Liver (tissue), 9 donors: ENCODE data around the gene CACNA1C. TPM values are rescaled to one million over a fixed set of nuclear protein-coding genes. Genes with fewer than 3 reads are reported as not detected.

Experiments
- DNase-seq: peaks from one replicate; pipeline ENCODE4 v3.0.0-alpha.2; 2017; ENCODE audit warnings: low spot score
- H3K27ac ChIP-seq, 2 donors: one replicate each; pipeline ENCODE4 v1.7.0; 2013; ENCODE audit warnings: inconsistent platforms in 2 of 2, low read length in 2 of 2, control low read depth in 1 of 2, low read depth in 1 of 2, mild to moderate bottlenecking in 1 of 2
- H3K27me3 ChIP-seq, 4 donors: one replicate each; pipeline versions ENCODE4 v1.6.1 to v1.7.0; 2013; ENCODE audit warnings: low read length in 3 of 4, inconsistent platforms in 1 of 4, mild to moderate bottlenecking in 1 of 4, moderate library complexity in 1 of 4; ENCODE audit not compliant: control insufficient read depth in 4 of 4, insufficient read depth in 4 of 4
- H3K36me3 ChIP-seq, 4 donors: one replicate each; pipeline versions ENCODE4 v1.6.1 to v1.7.0; 2013; ENCODE audit warnings: low read length in 3 of 4, mild to moderate bottlenecking in 3 of 4, low read depth in 1 of 4, moderate library complexity in 1 of 4; ENCODE audit not compliant: control insufficient read depth in 4 of 4, insufficient read depth in 3 of 4
- H3K4me1 ChIP-seq, 4 donors: one replicate each; pipeline versions ENCODE4 v1.6.1 to v1.7.0; 2013; ENCODE audit warnings: low read length in 3 of 4, mild to moderate bottlenecking in 3 of 4, moderate library complexity in 1 of 4; ENCODE audit not compliant: control insufficient read depth in 4 of 4, insufficient read depth in 4 of 4
- H3K4me3 ChIP-seq, 3 donors: one replicate each; pipeline versions ENCODE4 v1.6.1 to v1.7.0; 2013; ENCODE audit warnings: low read length in 3 of 3, control low read depth in 1 of 3, low read depth in 1 of 3, mild to moderate bottlenecking in 1 of 3
- H3K9ac ChIP-seq, 2 donors: one replicate each; pipeline ENCODE4 v1.7.0; 2013; ENCODE audit warnings: low read length in 2 of 2, mild to moderate bottlenecking in 2 of 2, moderate library complexity in 2 of 2, control low read depth in 1 of 2, low read depth in 1 of 2
- H3K9me3 ChIP-seq, 4 donors: one replicate each; pipeline versions ENCODE4 v1.6.1 to v1.7.0; 2013; ENCODE audit warnings: low read length in 3 of 4; ENCODE audit not compliant: control insufficient read depth in 4 of 4
- EGR1 ChIP-seq, 2 donors: IDR thresholded peaks; 2 replicates each; pipeline ENCODE4 v1.6.1; 2016 to 2018; ENCODE audit warnings: antibody characterized with exemption in 2 of 2, low read depth in 2 of 2
- FOXA1 ChIP-seq: IDR thresholded peaks from 2 replicates; pipeline ENCODE4 v1.6.1; 2016; ENCODE audit warnings: antibody characterized with exemption
- FOXA2 ChIP-seq: IDR thresholded peaks from 2 replicates; pipeline ENCODE4 v1.6.1; 2016; ENCODE audit warnings: antibody characterized with exemption
- GABPA ChIP-seq, 2 donors: IDR thresholded peaks in 1 of 2; conservative IDR thresholded peaks in 1 of 2; 2 replicates each; pipeline ENCODE4 v1.6.1; 2016; ENCODE audit warnings: antibody characterized with exemption in 2 of 2, mild to moderate bottlenecking in 1 of 2, moderate library complexity in 1 of 2
- HNF4G ChIP-seq: IDR thresholded peaks from 2 replicates; pipeline ENCODE4 v1.6.1; 2016; ENCODE audit warnings: antibody characterized with exemption
- JUND ChIP-seq, 2 donors: IDR thresholded peaks; 2 replicates each; pipeline ENCODE4 v1.6.1; 2016; ENCODE audit warnings: antibody characterized with exemption in 2 of 2
- NR2F2 ChIP-seq: IDR thresholded peaks from 2 replicates; pipeline ENCODE4 v1.6.1; 2016; ENCODE audit warnings: antibody characterized with exemption
- RAD21 ChIP-seq, 2 donors: IDR thresholded peaks; 2 replicates each; pipeline ENCODE4 v1.6.1; 2016; ENCODE audit warnings: antibody characterized with exemption in 2 of 2, mild to moderate bottlenecking in 2 of 2
- REST ChIP-seq: IDR thresholded peaks from 2 replicates; pipeline ENCODE4 v1.6.1; 2016; ENCODE audit warnings: antibody characterized with exemption, mild to moderate bottlenecking
- RXRA ChIP-seq, 2 donors: IDR thresholded peaks; 2 replicates each; pipeline ENCODE4 v1.6.1; 2017 to 2018; ENCODE audit warnings: antibody characterized with exemption in 2 of 2, mild to moderate bottlenecking in 1 of 2
- SP1 ChIP-seq: IDR thresholded peaks from 2 replicates; pipeline ENCODE4 v1.6.1; 2018; ENCODE audit warnings: antibody characterized with exemption, mild to moderate bottlenecking
- TAF1 ChIP-seq: conservative IDR thresholded peaks from 2 replicates; pipeline ENCODE4 v1.6.1; 2016; ENCODE audit warnings: antibody characterized with exemption, mild to moderate bottlenecking
- YY1 ChIP-seq: IDR thresholded peaks from 2 replicates; pipeline ENCODE4 v1.6.1; 2016; ENCODE audit warnings: antibody characterized with exemption, mild to moderate bottlenecking
- ZBTB33 ChIP-seq: IDR thresholded peaks from 2 replicates; pipeline ENCODE4 v1.6.1; 2016; ENCODE audit warnings: antibody characterized with exemption
- WGBS: extraction: QIAGEN DNeasy Blood & Tissue Kit; methylation state at CpG from one replicate; pipeline ENCODE4 v1.1.7; 2013; 5-methylcytosine and 5-hydroxymethylcytosine counted together
- polyA plus RNA-seq, 2 donors: library from polyadenylated mRNA; stranded (reverse) in 1 of 2; unstranded in 1 of 2; fragments of 200-250 nt in 1 of 2; fragments of >200 nt in 1 of 2; fragmentation: Nextera tagmentation in 1 of 2; extraction: Ambion mirVana in 1 of 2; gene quantifications; one replicate each; pipeline versions ENCODE4 v1.2.1 to v1.2.3, GENCODE V29; 2013 to 2015
- total RNA-seq, 2 donors: library from RNA; depleted of rRNA; stranded (reverse); fragments of >200 nt; gene quantifications; one replicate each; pipeline ENCODE4 v1.2.3, GENCODE V29; 2014
- TF ChIP-seq, protein P1 (sequence below): IDR thresholded peaks from 2 replicates; pipeline ENCODE4 v1.6.1; 2016; ENCODE audit warnings: antibody characterized with exemption
- TF ChIP-seq, protein P2 (sequence below): IDR thresholded peaks from 2 replicates; pipeline ENCODE4 v1.6.1; 2016; ENCODE audit warnings: antibody characterized with exemption
- donor health status: healthy.
- donor health status: healthy.
- donor health status: healthy.
- donor health status: healthy.
- donor health status: healthy.

The CACNA1C gene
- total and polyA plus RNA-seq, 4 donors = 0.23 to 1.9 (median 0.41) TPM

DNA sequence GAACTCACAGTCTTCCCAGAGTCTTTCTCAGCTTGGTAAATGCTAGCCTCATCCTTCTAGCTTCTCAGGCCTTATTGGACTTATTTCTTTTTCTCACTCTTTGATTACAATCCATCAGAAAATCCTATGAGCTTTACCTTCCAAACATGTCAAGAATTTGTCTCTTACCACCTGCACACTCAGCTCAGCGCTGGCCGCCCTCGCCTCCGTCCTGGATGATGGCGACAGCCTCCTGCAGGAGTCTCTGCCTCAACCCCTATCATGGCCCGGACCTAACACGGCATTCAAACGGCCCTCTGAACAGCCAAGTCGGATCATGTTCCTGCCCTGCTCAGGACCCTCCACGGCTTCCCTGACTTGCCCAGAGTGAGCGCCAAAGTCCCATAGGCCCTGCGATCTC is 408.9 kb downstream of the CACNA1C start:
- no peak overlapping the region for H3K9ac ChIP-seq
- WGBS = 92% methylated on average over 12 of the region's 12 CpGs
- no peaks in the 10 kb centered on the region for H3K27me3 ChIP-seq
- no peaks in the 10 kb centered on the region for H3K9me3 ChIP-seq
- H3K36me3 ChIP-seq = no peaks in the 10 kb centered on the region
- H3K27ac ChIP-seq = no peak overlapping the region
- H3K4me1 ChIP-seq = no peaks in the 10 kb centered on the region
- no peak overlapping the region for H3K4me3 ChIP-seq
- TF ChIP-seq ZBTB33 = no peak
- TF ChIP-seq, protein P1, sequence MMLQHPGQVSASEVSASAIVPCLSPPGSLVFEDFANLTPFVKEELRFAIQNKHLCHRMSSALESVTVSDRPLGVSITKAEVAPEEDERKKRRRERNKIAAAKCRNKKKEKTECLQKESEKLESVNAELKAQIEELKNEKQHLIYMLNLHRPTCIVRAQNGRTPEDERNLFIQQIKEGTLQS = no peak
- DNase-seq = no peak

DNA sequence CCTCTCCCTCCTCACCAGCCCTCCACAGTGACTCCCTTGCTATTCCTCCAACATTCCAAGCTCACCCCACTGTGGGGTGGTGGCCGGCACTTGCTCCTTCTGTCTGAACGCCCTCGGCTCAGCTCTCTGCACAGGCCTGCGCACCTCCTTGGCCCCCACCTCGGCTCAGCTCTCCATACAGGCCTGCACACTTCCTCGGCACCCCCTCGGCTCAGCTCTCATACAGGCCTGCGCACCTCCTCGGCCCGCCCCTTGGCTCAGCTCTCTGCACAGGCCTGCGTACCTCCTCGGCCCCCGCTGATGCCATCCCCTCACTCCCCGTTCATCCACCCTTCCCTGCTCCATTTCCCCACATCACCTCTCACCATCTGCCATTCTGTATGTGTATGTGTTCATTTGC is 409.3 kb downstream of the CACNA1C start:
- Histone ChIP-seq H3K4me1 (no peaks in the 10 kb centered on the region), H3K9ac (no peak overlapping the region), H3K27me3 (no peaks in the 10 kb centered on the region), H3K4me3 (no peak overlapping the region), H3K27ac (no peak overlapping the region), H3K9me3 (no peaks in the 10 kb centered on the region), H3K36me3 (no peaks in the 10 kb centered on the region)
- TF ChIP-seq FOXA1 (no peak), TAF1 (no peak), NR2F2 (no peak), HNF4G (no peak), GABPA (IDR thresholded peaks at IDR 0.05 in 1 of 2, conservative IDR thresholded peaks at IDR 0.05 in 1 of 2) (no peak), YY1 (no peak), REST (no peak), JUND (IDR thresholded peaks at IDR 0.05) (no peak), RAD21 (IDR thresholded peaks at IDR 0.05) (no peak)
- TF ChIP-seq, protein P1 = no peak
- TF ChIP-seq, protein P2, sequence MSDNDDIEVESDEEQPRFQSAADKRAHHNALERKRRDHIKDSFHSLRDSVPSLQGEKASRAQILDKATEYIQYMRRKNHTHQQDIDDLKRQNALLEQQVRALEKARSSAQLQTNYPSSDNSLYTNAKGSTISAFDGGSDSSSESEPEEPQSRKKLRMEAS = no peak
- no peak for DNase-seq
- 93% methylated on average over 14 of the region's 14 CpGs for WGBS

DNA sequence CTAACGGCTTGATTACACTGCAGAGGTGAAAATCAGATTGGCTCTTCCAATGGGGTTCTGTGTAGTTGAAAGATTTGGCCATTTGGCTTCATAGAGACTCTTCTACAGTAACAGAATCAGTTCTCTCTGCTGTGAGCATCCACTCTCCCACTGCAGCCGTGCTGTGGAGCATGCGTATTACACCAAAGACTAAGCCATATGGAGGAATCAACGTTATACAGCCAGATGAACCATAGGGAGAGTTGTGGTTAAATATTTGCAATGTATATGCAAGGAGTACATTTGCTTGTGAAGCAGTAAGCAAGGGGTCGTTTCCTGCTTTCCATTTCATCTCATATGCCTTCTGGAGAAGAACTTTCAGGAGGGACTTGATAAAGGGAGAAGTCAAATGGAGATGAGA is 410.9 kb downstream of the CACNA1C start:
- Histone ChIP-seq H3K4me1 (no peaks in the 10 kb centered on the region), H3K9me3 (no peaks in the 10 kb centered on the region), H3K27ac (no peak overlapping the region), H3K9ac (no peak overlapping the region), H3K36me3 (no peaks in the 10 kb centered on the region), H3K27me3 (no peaks in the 10 kb centered on the region), H3K4me3 (no peak overlapping the region)
- no peak for DNase-seq
- WGBS = 54% methylated on average over 5 of the region's 5 CpGs
- TF ChIP-seq EGR1 (IDR thresholded peaks at IDR 0.05; ENCODE audit: low read depth in 2 of 2) = no peak
- no peak for TF ChIP-seq ZBTB33
- no peak for TF ChIP-seq RXRA (IDR thresholded peaks at IDR 0.05)
- TF ChIP-seq GABPA (IDR thresholded peaks at IDR 0.05 in 1 of 2, conservative IDR thresholded peaks at IDR 0.05 in 1 of 2) = no peak
- TF ChIP-seq SP1 = no peak
- no peak for TF ChIP-seq REST
- TF ChIP-seq, protein P1 = no peak
- TF ChIP-seq FOXA1 = no peak
- no peak for TF ChIP-seq FOXA2
- TF ChIP-seq HNF4G = no peak
